ENCODE data around the gene PRDX2.

The PRDX2 gene

DNA sequence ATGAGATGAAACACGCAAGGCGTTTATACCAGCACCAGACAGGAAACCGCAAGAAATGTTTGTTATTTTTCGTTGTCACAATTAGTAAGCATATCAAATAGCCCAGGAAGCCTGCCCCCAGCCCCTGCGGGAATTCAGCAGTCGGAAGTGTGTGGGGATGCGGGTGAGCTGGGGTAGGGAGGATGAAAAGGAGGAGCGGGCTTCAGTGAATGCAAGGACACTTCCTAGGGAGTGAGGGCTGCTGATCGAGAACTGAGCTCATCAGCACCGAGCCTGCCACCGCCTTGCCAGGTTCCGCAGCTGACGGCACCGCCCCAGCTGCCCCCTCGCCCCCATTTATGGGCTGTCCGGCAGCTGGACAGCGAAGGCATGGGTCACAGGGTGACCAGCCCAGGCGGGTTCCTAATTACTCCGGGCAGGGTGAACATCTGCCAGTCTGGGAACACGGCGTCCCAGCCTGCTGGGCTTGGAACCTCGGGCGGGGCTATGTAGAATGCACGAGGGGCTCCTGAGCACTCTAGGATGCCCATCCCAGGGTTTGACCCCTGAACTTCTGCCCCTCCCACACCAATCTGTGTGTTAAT lies 51.6 kb downstream of the PRDX2 start:
- no peak for FAIRE-seq

DNA sequence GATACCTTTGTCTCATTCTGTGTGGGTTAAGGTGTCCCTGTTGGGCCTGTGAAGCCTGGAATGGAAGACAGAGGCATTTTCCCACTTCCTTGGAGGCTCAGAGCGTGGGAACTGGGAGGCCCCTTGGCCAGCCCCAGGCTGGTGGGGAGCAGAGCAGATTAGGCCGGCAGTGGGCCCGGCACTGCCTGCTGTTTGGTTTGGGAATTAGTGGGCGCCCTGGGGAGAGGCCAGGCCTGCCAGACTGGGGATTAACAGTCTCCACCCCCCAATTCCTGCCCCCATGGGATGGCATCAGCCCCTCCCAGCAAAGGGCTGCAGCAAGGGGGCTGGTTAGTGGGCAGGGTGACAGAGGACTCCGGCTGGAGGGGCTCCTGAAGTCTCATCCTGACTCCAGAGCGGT lies 53.1 kb downstream of the PRDX2 start:
- FAIRE-seq: no peak

Data from colon (tissue), 2 donors.